ENCODE measurements around the gene EIF4E. TPM values are rescaled to one million over a fixed set of nuclear protein-coding genes. Genes with fewer than 3 reads are reported as not detected.

EIF4E gene
- total RNA-seq, 1 experiment from 2014 or later = 104 TPM

DNA sequence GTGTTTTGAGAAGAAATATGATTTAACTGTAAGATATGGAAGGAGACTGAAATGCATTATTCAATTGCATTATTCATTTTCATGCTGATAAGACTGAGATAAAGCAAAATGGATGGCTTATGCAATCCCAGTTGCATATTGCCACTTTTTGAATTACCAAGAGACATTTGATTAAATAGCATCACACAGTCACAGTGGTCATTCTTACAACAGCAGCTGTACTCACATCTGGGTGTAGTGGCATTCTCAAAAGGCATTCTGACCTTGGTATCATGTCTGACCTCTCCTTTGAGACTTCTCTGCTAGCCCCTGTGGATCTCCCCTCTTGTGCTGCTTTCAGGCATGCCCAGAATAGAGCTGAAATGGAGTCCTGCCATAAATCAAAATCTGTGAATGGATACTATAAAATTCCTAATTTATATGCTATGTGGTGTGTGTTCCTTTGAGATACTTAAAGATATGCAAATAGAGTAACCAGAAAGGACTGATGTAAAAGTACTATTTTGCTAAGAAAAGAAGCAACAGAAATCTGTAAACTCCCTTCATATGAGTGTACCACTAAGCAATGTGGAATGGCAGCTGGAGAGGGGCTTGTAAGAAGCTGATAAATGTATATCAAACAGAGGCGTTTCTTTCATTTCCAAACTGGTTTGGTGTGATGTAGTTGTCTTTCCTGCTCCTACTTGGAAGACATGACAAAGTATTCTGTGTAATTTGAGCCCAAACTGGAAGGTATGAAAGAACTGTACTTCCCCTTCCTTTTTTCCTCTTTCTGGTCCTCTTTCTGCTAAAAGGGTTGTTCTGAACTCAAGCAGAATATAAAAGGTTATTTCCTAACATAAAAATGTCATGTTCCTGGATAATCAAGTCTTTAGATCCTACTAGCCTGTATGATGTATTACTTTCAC, 41.2 kb upstream of the EIF4E start:
- intact Hi-C loops (cut with micrococcal nuclease) = no loop called here
- TF ChIP-seq, protein P1, sequence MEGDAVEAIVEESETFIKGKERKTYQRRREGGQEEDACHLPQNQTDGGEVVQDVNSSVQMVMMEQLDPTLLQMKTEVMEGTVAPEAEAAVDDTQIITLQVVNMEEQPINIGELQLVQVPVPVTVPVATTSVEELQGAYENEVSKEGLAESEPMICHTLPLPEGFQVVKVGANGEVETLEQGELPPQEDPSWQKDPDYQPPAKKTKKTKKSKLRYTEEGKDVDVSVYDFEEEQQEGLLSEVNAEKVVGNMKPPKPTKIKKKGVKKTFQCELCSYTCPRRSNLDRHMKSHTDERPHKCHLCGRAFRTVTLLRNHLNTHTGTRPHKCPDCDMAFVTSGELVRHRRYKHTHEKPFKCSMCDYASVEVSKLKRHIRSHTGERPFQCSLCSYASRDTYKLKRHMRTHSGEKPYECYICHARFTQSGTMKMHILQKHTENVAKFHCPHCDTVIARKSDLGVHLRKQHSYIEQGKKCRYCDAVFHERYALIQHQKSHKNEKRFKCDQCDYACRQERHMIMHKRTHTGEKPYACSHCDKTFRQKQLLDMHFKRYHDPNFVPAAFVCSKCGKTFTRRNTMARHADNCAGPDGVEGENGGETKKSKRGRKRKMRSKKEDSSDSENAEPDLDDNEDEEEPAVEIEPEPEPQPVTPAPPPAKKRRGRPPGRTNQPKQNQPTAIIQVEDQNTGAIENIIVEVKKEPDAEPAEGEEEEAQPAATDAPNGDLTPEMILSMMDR (IDR thresholded peaks at IDR 0.05; ENCODE audit: unreplicated experiment) = no peak
- Mint-ChIP-seq H3K4me1 (ENCODE audit: insufficient read depth, unreplicated experiment) (peaks cover 12% of the 10 kb centered on the region), H3K9me3 (ENCODE audit: unreplicated experiment) (no peaks in the 10 kb centered on the region), H3K27ac (ENCODE audit: low read depth, unreplicated experiment) (no peak overlapping the region), H3K36me3 (ENCODE audit: insufficient read depth, unreplicated experiment) (no peaks in the 10 kb centered on the region), H3K27me3 (ENCODE audit: insufficient read depth, unreplicated experiment) (no peaks in the 10 kb centered on the region), H3K4me3 (ENCODE audit: unreplicated experiment) (no peak overlapping the region)
- DNase-seq (ENCODE audit: unreplicated experiment) = no peak
- no TSS peak for BruUV-seq (replicated peaks)
- POLR2A ChIA-PET = no interaction called here
- CTCF ChIA-PET = interaction anchor here (0.6 to 0.7 kb wide), 2 partner anchors 81 to 231 kb away, joined by 3 read pairs; no protein-coding TSS in a partner anchor

DNA sequence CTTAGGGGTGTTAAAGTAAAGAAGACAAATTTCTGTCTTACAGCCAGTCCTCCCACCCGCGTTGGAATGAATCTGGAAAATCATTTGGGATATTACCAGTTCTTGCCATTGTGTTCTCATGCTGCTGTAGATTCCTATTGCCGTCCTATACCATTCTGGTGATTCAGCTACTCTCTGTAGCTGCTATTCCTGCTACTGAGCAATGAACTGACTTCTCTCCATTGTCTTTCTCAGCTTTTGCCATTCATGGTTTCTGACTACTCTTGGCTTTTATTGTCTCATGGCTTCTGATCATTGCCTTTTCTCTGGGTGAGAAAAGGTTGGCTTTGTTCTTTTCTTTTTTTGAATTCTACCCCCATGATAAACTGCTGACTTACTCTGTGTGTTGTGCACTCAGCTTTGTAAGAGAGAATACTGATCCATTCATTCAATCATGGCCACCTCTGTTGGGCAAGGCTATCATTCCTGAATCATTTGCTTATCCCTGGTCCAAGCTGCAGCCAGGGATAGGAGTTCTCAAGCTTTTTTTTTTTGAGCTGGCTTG, 38.9 kb upstream of the EIF4E start:
- H3K27me3 Mint-ChIP-seq (ENCODE audit: insufficient read depth, unreplicated experiment) = no peaks in the 10 kb centered on the region
- no peak overlapping the region for H3K27ac Mint-ChIP-seq (ENCODE audit: low read depth, unreplicated experiment)
- H3K36me3 Mint-ChIP-seq (ENCODE audit: insufficient read depth, unreplicated experiment) = no peaks in the 10 kb centered on the region
- H3K9me3 Mint-ChIP-seq (ENCODE audit: unreplicated experiment) = no peaks in the 10 kb centered on the region
- peaks cover 22% of the 10 kb centered on the region for H3K4me1 Mint-ChIP-seq (ENCODE audit: insufficient read depth, unreplicated experiment)
- ChIA-PET POLR2A (interaction anchor here (1.0 kb wide), 1 partner anchor 10 kb away, joined by 3 read pairs; no protein-coding TSS in a partner anchor), CTCF (interaction anchor here (1.3 to 1.6 kb wide), 2 partner anchors 21 to 27 kb away, joined by 3 to 4 read pairs; partner anchors contain the start of gene METAP1)
- DNase-seq (ENCODE audit: unreplicated experiment) = no peak
- no peak overlapping the region for H3K4me3 Mint-ChIP-seq (ENCODE audit: unreplicated experiment)
- intact Hi-C loops (cut with micrococcal nuclease) = no loop called here
- BruUV-seq (replicated peaks) = no TSS peak
- TF ChIP-seq, protein P1 (IDR thresholded peaks at IDR 0.05; ENCODE audit: unreplicated experiment) = no peak

DNA sequence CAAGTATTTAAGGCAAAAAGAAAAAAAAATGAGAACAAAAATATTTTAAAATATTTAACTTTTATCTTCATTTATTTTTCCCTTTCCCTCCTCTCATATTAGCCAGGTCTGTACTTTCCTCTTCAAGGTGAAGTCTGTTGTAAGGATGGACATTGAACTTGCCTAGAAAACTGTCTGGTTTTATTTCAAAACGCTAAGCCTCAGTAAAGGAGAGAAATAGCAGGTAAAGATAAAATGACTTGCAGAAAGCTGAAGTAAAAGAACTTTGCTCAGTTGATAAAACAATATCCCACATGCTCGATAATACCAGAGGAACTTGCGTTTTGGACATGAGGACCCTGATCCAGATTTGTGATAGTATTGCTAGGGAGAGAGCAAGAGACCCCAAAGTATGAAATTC, 38.0 kb upstream of the EIF4E start:
- no TSS peak for BruUV-seq (replicated peaks)
- CTCF ChIA-PET = interaction anchor here (0.6 to 4.4 kb wide), 5 partner anchors 22 to 71 kb away, joined by 3 to 24 read pairs (median 3); partner anchors contain the start of gene METAP1
- DNase-seq (ENCODE audit: unreplicated experiment) = no peak
- POLR2A ChIA-PET = interaction anchor here (1.4 kb wide), 1 partner anchor 37 kb away, joined by 3 read pairs; the partner anchor contains the start of gene EIF4E
- H3K4me3 Mint-ChIP-seq (ENCODE audit: unreplicated experiment) = no peak overlapping the region
- intact Hi-C loops (cut with micrococcal nuclease) = no loop called here
- H3K27ac Mint-ChIP-seq (ENCODE audit: low read depth, unreplicated experiment) = no peak overlapping the region
- TF ChIP-seq, protein P1 (IDR thresholded peaks at IDR 0.05; ENCODE audit: unreplicated experiment) = no peak
- H3K27me3 Mint-ChIP-seq (ENCODE audit: insufficient read depth, unreplicated experiment) = no peaks in the 10 kb centered on the region
- no peaks in the 10 kb centered on the region for H3K36me3 Mint-ChIP-seq (ENCODE audit: insufficient read depth, unreplicated experiment)
- peaks cover 22% of the 10 kb centered on the region for H3K4me1 Mint-ChIP-seq (ENCODE audit: insufficient read depth, unreplicated experiment)
- no peaks in the 10 kb centered on the region for H3K9me3 Mint-ChIP-seq (ENCODE audit: unreplicated experiment)

Measured in MCF 10A (cell line).